ENCODE results near the gene TERT. TPM values are rescaled to one million over a fixed set of nuclear protein-coding genes. Genes with fewer than 3 reads are reported as not detected.

The TERT gene
- total and polyA plus RNA-seq, 2 of the 8 experiments (the other 6 are each of a cell fraction or from before 2014, with no cell fraction given): 13.1 to 23.1 TPM

GRCh38 chr5:1249366-1250280 lies 45.2 kb downstream of the TERT start:
- Histone ChIP-seq H4K8ac (ENCODE audit: extremely low read depth, insufficient read depth, low read length) (no peak overlapping the region), H2AFZ (ENCODE audit: low read length) (no peak overlapping the region), H2AK5ac (ENCODE audit: low read depth, low read length) (no peak overlapping the region), H2BK12ac (ENCODE audit: low read depth, low read length) (no peak overlapping the region), H2BK20ac (ENCODE audit: low read length) (no peak overlapping the region), H3K36me3 (ENCODE audit: control insufficient read depth in 2 of 4, insufficient read depth in 4 of 4, low read length in 3 of 4) (no peaks in the 10 kb centered on the region), H3K14ac (ENCODE audit: insufficient read length) (no peak overlapping the region), H2BK15ac (ENCODE audit: low read length) (no peak overlapping the region), H2BK120ac (replicated peaks; ENCODE audit: low read depth, low read length) (no peak overlapping the region), H3K79me2 (ENCODE audit: control insufficient read depth in 1 of 2, insufficient read depth in 2 of 2, low read length in 2 of 2) (no peaks in the 10 kb centered on the region), H3K23me2 (ENCODE audit: low read depth, low read length) (peaks cover 2% of the 10 kb centered on the region; the same call in 1 of the 2 replicates), H4K5ac (ENCODE audit: insufficient read length, low read depth, low read length) (no peak overlapping the region), H3K4me2 (ENCODE audit: insufficient read depth in 1 of 2, low read depth in 2 of 2, low read length in 2 of 2) (no peak overlapping the region), H4K91ac (replicated peaks; ENCODE audit: insufficient read length, low read length) (no peak overlapping the region), H3K27me3 (replicated peaks in 1 of 4; ENCODE audit: control insufficient read depth in 3 of 4, extremely low read depth in 1 of 4, insufficient read depth in 3 of 4, low read length in 3 of 4) (no peaks in the 10 kb centered on the region; a peak in 1 of 7 replicates), H3K9me3 (ENCODE audit: insufficient read depth in 2 of 2, low read depth in 1 of 2, low read length in 1 of 2) (no peaks in the 10 kb centered on the region), H3K4me3 (ENCODE audit: extremely low read depth in 1 of 4, insufficient read depth in 2 of 4, low read depth in 3 of 4, low read length in 4 of 4) (no peak overlapping the region), H3K9ac (replicated peaks in 1 of 4; ENCODE audit: extremely low read depth in 1 of 4, low read depth in 3 of 4, low read length in 3 of 4) (no peak overlapping the region), H3K56ac (replicated peaks; ENCODE audit: insufficient read length, low read depth, low read length) (no peak overlapping the region), H2BK5ac (ENCODE audit: low read depth, low read length) (no peak overlapping the region), H3K4ac (replicated peaks; ENCODE audit: insufficient read length, low read depth, low read length) (no peak overlapping the region), H4K20me1 (replicated peaks in 1 of 2; ENCODE audit: control insufficient read depth in 1 of 2, insufficient read depth in 2 of 2, low read length in 2 of 2) (peaks cover 8 to 10% of the 10 kb centered on the region in 2 experiments), H3K23ac (ENCODE audit: insufficient read length) (no peak overlapping the region), H3K79me1 (ENCODE audit: low read depth, low read length) (no peaks in the 10 kb centered on the region), H3K27ac (ENCODE audit: low read depth, low read length) (no peak overlapping the region), H3K18ac (ENCODE audit: extremely low read depth, low read length) (no peak overlapping the region), H3K4me1 (replicated peaks in 1 of 4; ENCODE audit: control insufficient read depth in 3 of 4, insufficient read depth in 4 of 4, low read length in 3 of 4) (peaks cover 0 to 5% (median 0%) of the 10 kb centered on the region in 4 experiments; a peak in 3 of 7 replicates)
- ChIA-PET POLR2A (ENCODE audit: partially characterized antibody) (no interaction called here), CTCF (ENCODE audit: partially characterized antibody) (interaction anchor here (0.6 to 3.1 kb wide), 5 partner anchors 35 to 237 kb away, joined by 3 to 13 read pairs (median 3); no protein-coding TSS in a partner anchor)
- no peak for FAIRE-seq
- TF ChIP-seq SIRT6 (IDR thresholded peaks at IDR 0.05; ENCODE audit: low read length) (no peak), RXRA (IDR thresholded peaks at IDR 0.05; ENCODE audit: insufficient read depth, low read depth, low read length) (no peak), CHD2 (IDR thresholded peaks at IDR 0.05; ENCODE audit: low read length) (no peak)
- 86% methylated on average over 23 of the region's 29 CpGs; no CpG with 5 or more reads in 1 of the 2 experiments for WGBS, 2 experiments (ENCODE audit: extremely low coverage in 1 of 2, insufficient coverage in 1 of 2, insufficient read length in 1 of 2, insufficient replicate concordance in 2 of 2, low coverage in 1 of 2, low lambda C conversion rate in 2 of 2, missing lambda C conversion rate in 1 of 2)
- no peak for DNase-seq (ENCODE audit: low read depth in 1 of 2, low spot score in 2 of 2)
